Upper lobe of left lung (tissue), 4 donors: ENCODE results near the gene OR6Q1.

ENCODE experiments used
- CTCF ChIP-seq, 6 experiments: fragments of 450-650 bp in 4 of 6; fragments of 200-600 bp in 2 of 6; sonication (generic) in 2 of 6; IDR thresholded peaks; one replicate each; pipeline ENCODE4 v1.5.1; 2016 to 2019; ENCODE audit warnings: antibody characterized with exemption in 6 of 6
- EP300 ChIP-seq, 4 donors: sonication (generic); formaldehyde crosslinking; IDR thresholded peaks; one replicate each; pipeline ENCODE4 v1.5.1; 2017; ENCODE audit warnings: antibody characterized with exemption in 4 of 4, control low read depth in 2 of 4
- POLR2A ChIP-seq, 4 donors: fragments of 450-650 bp; IDR thresholded peaks; one replicate each; pipeline ENCODE4 v1.5.1; 2016 to 2017; ENCODE audit warnings: antibody characterized with exemption in 4 of 4, mild to moderate bottlenecking in 2 of 4
- POLR2AphosphoS5 ChIP-seq, 2 donors: sonication (generic); formaldehyde crosslinking; IDR thresholded peaks; one replicate each; pipeline ENCODE4 v1.5.1; 2017; ENCODE audit warnings: antibody characterized with exemption in 2 of 2

- TF ChIP-seq CTCF (IDR thresholded peaks at IDR 0.05) (no peak), POLR2AphosphoS5 (IDR thresholded peaks at IDR 0.05) (no peak), POLR2A (IDR thresholded peaks at IDR 0.05) (no peak), EP300 (IDR thresholded peaks at IDR 0.05) (no peak)
Observed at GRCh38 chr11:58075781-58076180, 45.0 kb downstream of the OR6Q1 start.
